Epithelial cell of proximal tubule (primary cell): ENCODE results near the gene C11orf21. TPM values are rescaled to one million over a fixed set of nuclear protein-coding genes. Genes with fewer than 3 reads are reported as not detected.
"Not testable (repeated sequence)": the region's sequence is repeated elsewhere in the genome, so short reads cannot be mapped to it uniquely, and the experiment has no call there.

Experiments used
- DNase-seq: peaks from one replicate; pipeline ENCODE4 v3.0.0-alpha.2; 2011; ENCODE audit warnings: low read depth
- H3K4me3 ChIP-seq: 2 replicates; pipeline ENCODE4 v1.5.1; 2011; ENCODE audit warnings: low read depth, mild to moderate bottlenecking, low read length
- CTCF ChIP-seq: conservative IDR thresholded peaks from 2 replicates; pipeline ENCODE4 v1.5.1; 2012; ENCODE audit warnings: low read depth, mild to moderate bottlenecking, low read length
- total RNA-seq: library from RNA; depleted of rRNA; stranded (reverse); fragments of >200 nt; gene quantifications from 2 replicates; pipeline ENCODE4 v1.2.3, GENCODE V29; 2015

Gene C11orf21
- total RNA-seq, 1 donor from 2014 or later = not detected

DNA sequence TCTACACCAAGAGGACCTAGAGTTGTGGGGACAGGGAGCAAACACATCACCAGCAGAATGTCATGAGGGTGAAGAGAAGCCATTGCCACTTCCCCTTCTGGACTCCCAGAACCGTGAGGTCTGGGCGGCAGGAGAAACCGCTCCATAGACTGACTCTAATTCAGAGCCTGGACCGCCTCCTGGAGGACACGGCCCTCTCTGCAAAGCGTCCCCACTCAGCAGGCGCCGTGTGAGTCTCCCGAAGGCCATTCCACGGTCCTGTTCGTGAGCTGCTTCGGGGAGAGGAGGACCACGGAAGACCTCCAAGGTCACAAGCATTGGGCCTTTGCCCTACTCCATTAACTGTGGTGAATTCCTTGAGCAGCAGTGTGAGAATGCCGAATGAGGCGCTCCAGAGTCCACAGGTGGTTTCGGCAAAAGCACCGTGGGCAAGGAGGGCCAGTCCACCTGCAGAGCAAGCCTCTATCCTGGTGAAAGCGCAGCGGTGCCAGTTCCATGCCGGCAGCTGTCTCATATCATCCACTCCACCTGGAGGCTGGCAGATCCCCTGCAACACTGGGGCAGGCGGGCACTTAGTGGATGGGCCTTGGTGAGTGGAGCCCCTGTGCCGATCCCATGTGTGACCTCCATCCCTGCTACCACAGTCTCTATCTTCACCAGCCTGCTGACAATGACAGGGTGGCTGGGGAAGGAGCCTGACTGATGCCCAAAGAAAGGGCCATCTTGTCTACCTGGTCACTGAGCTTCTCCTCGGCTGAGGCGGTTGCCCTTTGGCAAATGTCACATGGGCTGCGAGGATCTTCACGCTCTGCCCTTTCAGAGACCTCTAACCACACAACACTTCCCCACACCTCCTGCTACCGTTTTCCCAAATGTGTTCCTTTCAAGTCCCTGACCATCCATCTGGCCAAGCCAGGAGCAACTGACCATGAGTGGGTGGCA is 7.5 kb downstream of the C11orf21 start:
- no peak for DNase-seq
- TF ChIP-seq CTCF = no peak
- no peak overlapping the region for H3K4me3 ChIP-seq

DNA sequence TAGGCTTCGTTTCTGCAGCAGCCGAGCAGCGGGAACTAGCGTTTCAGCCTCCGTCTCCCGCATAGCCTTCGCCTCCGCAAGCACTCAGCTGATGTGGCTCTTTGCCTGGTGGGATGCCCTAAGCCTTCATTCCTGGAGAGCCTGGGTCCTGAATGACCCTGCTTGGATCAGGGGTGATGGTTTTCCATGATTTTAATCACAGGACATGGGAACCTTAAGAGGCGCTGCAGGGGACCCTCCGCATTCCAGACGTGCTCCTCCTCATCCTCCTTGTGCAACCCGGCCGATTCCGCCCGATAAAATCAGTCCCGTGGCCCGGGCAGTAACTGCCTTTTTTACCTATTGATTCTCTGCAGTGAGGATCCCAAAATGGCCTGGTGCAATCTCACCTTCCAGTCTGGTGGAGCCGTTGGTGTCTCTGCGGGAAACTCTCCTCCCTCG is 8.2 kb downstream of the C11orf21 start:
- TF ChIP-seq CTCF = no peak
- no peak for DNase-seq
- no peak overlapping the region for H3K4me3 ChIP-seq

- TF ChIP-seq CTCF = no peak
- no peak for DNase-seq
- no peak overlapping the region for H3K4me3 ChIP-seq
These were observed 11.3 kb downstream of the C11orf21 start for GRCh38 chr11:2290351-2290841.

DNA sequence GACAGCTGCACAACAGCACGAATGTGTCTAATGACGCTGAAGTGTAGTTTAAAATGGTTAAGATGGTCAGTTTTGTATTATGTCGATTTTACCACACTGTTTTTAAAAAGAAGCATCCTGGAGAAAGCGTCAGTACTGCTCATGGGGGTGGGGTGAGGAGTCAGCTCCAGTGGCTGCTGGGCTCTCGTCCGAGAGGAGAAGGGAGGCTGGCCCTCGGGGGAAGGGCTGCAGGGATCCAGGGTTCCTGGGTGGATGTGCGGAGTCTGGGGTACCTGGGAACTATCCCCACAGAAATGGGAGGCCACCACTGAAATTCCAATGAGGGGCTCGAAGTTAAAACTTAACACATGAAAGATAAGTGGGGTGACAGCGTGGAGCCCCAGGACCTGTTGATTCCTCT is 11.9 kb downstream of the C11orf21 start:
- DNase-seq = no peak
- H3K4me3 ChIP-seq = no peak overlapping the region
- TF ChIP-seq CTCF = no peak

DNA sequence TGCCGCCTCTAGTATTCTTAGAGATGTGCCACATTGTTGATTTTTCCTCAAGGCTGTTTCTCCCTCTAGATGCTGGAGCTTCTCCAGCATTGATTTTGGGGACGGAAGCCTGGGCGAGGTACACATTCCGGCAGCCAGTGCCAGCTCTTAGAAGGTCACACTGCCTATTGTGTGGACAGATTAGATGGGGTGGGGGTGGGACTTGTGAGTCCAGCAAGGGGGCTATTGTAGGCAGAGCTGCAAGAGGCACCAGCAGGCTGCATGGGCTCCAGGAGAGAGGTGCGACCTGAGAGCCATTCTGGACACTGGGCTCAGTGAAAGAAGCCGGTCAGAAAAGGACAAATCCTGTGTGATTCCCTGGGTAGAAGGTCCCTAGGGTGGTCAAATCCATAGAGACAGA is 12.4 kb downstream of the C11orf21 start:
- TF ChIP-seq CTCF = no peak
- no peak overlapping the region for H3K4me3 ChIP-seq
- no peak for DNase-seq

GRCh38 chr11:2287091-2287490 is 14.6 kb downstream of the C11orf21 start:
- no peak for DNase-seq
- H3K4me3 ChIP-seq = no peak overlapping the region
- no peak for TF ChIP-seq CTCF

DNA sequence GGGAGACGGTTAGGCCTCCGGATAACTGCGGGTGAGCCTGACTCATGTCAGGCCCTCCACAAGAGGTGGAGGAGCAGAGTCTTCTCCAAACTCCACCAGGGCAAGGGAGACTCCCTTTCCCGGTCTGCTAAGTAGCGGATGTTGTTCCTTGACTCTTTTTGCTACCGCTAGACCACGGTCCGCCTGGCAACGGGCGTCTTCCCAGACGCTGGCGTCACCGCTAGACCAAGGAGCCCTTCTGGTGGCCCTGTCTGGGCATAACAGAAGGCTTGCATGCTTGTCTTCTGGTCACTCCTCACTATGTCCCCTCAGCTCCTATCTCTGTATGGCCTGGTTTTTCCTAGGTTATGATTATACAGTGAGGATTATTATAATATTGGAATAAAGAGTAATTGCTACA is 15.4 kb downstream of the C11orf21 start:
- H3K4me3 ChIP-seq, DNase-seq: not testable (repeated sequence)
